Omental fat pad (tissue), 4 donors: ENCODE measurements around the gene CLIC3. TPM values are rescaled to one million over a fixed set of nuclear protein-coding genes. Genes with fewer than 3 reads are reported as not detected.

ENCODE experiments used
- ATAC-seq: fragments of 150-250 bp; one replicate; pipeline ENCODE4 v1.9.1; 2016; ENCODE audit warnings: mild to moderate bottlenecking, moderate library complexity; ENCODE audit not compliant: low FRiP score
- DNase-seq: peaks from one replicate; pipeline ENCODE4 v3.0.0-alpha.2; 2019; ENCODE audit warnings: low spot score
- CTCF ChIP-seq, 3 donors: fragments of 450-650 bp; IDR thresholded peaks; one replicate each; pipeline ENCODE4 v1.5.1; 2016 to 2017; ENCODE audit warnings: antibody characterized with exemption in 3 of 3, mild to moderate bottlenecking in 3 of 3, moderate library complexity in 2 of 3
- total RNA-seq, 4 donors: library from RNA; depleted of rRNA; stranded (reverse); fragments of >200 nt; gene quantifications; one replicate each; pipeline ENCODE4 v1.1.0, GENCODE V29; 2016

Gene CLIC3
- total RNA-seq, 4 donors from 2014 or later: 0.95 to 9.7 (median 4.7) TPM

GRCh38 chr9:136955943-136956335 lies 40.4 kb downstream of the CLIC3 start:
- DNase-seq: no peak
- no peak for ATAC-seq
- no peak for TF ChIP-seq CTCF (IDR thresholded peaks at IDR 0.05)

GRCh38 chr9:136955202-136955942 lies 41.0 kb downstream of the CLIC3 start:
- no peak for TF ChIP-seq CTCF (IDR thresholded peaks at IDR 0.05)
- ATAC-seq (no peak), DNase-seq (no peak)

GRCh38 chr9:136954270-136955083 lies 41.9 kb downstream of the CLIC3 start:
- no peak for ATAC-seq
- no peak for DNase-seq
- no peak for TF ChIP-seq CTCF (IDR thresholded peaks at IDR 0.05)

- no peak for TF ChIP-seq CTCF (IDR thresholded peaks at IDR 0.05)
- ATAC-seq (no peak), DNase-seq (no peak)
Observed at GRCh38 chr9:136953771-136954269, 42.5 kb downstream of the CLIC3 start.

- TF ChIP-seq CTCF (IDR thresholded peaks at IDR 0.05): no peak
- no peak for ATAC-seq
- no peak for DNase-seq
Observed at GRCh38 chr9:136952876-136953770, 43.2 kb downstream of the CLIC3 start.

GRCh38 chr9:136952321-136952850 lies 44.0 kb downstream of the CLIC3 start:
- ATAC-seq: no peak
- no peak for DNase-seq
- TF ChIP-seq CTCF (IDR thresholded peaks at IDR 0.05): no peak
